Stimulated activated CD8-positive, alpha-beta memory T cell treated with anti-CD3 and anti-CD28 coated beads, Interleukin-4, amount 100 ng/mL, for 24 hours (primary cell): ENCODE results near the gene SCLY.

Source experiments
- DNase-seq: peaks from one replicate; pipeline ENCODE4 v3.0.0-alpha.2; 2020; ENCODE audit warnings: low read depth

Gene SCLY

DNA sequence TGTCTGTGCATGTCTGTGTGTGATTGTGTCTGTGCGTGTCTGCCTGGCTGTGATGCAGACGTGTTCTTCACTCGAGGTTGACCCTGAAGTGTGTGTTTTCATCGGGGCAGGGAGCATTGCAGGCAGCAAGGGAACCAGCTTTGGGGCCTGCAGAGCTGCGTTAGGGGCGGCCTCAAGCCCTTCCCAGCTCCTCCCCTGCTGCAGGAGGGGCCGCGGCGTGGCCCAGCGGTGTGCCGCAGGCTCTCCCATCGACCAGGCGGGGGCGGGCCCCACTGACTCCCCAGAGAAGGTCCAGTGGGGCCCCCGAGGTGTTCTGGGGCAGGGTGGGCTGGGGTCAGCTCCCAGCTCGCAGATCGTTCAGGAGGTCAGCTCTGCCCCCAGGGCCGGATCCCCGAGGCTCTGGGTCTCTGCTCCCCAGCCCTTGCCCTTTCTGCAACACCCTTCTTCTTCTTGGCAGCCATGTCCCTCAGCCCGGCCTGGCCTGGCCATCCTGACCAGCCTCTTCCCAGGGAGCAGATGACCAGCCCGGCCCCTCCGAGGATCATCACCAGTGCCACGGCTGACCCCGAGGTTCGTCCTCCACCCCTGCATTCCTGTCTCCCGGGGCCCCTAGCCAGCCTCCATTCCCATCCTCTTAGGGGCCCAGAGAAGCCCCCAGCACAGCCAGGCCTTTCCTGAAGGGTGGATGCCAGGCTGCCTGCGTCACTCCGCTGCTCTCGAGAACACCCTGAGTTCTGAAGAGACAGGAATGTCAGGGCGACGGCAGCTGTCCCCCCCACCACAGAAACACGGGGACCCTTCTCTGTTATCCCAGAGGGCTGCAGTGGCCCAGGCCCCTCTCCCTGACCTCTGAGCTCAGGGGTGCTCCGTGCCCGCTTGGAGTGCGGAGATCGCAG, 66.6 kb downstream of the SCLY start:
- DNase-seq = no peak

DNA sequence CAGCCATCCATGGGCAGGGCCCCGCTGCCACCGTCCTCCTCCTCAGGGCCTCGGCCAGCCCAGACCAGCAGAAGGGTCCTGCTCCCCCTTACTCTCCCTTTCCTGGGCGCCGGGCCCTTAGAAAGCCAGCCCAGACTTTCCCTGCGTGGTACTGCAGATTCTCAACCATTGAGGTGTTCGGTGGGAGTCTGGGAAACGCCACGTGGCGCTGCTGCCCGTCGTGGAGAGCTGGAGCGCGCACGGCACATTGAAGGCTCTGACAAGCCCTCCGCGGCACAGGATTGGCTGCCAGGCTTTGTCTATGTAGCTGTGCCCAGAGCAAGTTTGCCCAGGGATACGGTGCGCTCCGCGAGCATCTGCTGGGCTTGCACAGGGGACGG, 67.2 kb downstream of the SCLY start:
- DNase-seq = no peak

DNA sequence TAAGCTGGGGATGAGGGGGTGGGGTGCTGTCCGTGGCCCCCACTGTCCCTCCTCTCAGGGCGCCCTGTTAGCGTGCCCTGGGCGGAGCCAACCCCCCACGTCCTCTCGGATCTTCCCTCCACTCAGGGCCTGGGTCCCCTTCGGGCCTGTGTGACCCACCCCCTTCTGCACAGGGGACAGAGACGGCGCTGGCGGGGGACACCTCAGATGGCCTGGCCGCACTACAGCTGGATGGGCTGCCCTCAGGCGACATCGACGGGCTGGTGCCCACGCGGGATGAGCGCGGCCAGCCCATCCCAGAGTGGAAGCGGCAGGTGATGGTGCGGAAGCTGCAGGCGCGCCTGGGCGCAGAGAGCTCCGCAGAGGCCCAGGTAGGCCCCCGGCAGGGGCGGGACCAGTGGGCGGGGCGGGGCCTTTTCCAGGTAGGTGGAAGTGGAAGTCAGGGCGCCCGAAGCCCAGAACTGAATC, 67.8 kb downstream of the SCLY start:
- DNase-seq = no peak

DNA sequence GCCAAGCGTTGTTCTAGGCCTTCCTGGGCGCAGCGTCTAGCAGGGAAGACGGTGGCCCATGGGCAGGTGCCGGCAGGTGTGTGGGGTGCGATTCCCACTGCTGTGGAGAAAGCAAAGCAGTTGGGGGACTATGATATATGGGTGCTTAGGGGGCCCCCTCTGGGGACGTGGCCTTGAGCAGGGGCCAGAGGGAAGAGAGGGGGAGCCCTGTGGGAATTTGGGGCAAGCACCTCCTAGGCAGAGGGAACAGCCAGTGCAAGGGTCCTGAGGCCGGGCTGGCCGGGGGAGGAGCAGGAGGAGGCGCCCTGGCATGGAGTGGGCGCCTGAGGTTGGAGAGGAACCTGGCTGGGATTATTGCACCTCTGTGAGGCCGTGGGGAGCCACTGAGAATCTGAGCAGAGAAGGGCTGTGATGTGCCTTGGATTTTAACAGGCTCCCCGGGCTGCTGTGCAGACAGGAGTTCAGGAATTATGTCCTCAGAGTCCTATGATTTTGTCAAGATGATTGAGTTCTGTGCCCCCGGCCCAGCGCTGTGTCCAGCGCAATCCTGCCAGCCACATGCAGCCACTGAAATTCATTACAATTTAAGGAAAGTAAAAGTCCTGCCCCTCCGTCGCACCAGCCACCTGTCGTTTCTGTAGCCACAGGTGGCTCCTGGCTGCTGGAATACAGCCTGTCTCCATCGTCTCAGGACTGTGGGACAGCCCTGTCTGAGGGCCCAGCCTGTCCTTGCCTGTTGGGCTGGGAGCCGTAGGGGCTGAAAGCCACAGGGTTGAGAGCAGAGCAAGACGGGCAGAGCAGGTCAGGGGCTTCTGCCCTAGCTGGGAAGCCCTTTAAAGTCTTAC, 68.6 kb downstream of the SCLY start:
- DNase-seq = no peak

DNA sequence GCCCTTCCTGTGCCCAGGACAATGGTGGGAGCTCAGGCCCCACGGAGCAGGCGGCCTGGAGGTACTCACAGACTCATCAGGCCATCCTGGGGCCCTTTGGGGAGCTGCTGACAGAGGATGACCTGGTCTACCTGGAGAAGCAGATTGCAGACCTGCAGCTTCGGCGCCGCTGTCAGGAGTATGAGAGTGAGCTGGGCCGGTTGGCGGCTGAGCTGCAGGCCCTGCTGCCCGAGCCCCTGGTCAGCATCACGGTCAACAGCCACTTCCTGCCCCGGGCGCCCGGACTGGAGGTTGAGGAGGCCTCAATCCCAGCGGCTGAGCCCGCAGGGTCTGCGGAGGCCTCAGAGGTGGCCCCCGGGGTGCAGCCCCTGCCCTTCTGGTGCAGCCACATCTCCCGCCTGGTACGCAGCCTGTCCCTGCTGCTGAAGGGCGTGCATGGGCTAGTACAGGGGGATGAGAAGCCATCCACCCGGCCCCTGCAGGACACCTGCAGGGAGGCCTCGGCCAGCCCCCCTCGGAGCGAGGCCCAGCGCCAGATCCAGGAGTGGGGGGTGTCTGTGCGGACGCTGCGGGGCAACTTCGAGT, 69.4 kb downstream of the SCLY start:
- DNase-seq = no peak

DNA sequence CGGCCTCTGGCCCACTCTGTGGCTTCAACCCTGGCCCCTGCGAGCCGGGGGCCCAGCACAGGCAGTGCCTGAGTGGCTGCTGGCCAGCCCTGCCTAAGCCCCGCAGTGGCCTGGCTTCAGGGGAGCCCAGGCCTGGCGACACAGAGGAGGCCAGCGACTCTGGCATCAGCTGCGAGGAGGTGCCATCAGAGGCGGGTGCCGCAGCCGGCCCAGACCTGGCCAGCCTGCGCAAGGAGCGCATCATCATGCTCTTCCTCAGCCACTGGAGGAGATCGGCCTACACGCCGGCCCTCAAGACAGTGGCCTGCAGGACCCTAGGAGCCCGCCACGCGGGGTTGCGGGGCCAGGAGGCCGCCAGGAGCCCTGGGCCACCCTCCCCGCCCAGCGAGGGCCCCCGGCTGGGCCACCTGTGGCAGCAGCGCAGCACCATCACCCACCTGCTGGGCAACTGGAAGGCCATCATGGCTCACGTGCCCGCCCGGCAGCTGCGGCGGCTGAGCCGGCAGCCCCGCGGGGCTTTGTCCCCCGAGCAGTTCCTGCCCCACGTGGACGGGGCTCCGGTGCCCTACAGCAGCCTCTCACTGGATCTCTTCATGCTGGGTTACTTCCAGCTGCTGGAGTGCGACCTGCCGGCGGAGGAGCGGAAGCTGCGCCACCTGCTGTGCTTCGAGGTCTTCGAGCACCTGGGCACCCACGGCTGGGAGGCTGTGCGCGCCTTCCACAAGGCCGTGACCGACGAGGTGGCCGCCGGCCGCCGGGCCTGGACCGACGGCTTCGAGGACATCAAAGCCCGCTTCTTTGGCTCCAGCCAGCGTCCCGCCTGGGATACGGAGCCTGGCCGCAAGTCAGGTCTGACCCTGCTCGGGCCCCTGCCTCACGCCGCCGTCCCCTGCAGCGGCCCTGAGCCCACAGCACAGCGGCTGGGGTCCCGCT, 70.2 kb downstream of the SCLY start:
- no peak for DNase-seq

DNA sequence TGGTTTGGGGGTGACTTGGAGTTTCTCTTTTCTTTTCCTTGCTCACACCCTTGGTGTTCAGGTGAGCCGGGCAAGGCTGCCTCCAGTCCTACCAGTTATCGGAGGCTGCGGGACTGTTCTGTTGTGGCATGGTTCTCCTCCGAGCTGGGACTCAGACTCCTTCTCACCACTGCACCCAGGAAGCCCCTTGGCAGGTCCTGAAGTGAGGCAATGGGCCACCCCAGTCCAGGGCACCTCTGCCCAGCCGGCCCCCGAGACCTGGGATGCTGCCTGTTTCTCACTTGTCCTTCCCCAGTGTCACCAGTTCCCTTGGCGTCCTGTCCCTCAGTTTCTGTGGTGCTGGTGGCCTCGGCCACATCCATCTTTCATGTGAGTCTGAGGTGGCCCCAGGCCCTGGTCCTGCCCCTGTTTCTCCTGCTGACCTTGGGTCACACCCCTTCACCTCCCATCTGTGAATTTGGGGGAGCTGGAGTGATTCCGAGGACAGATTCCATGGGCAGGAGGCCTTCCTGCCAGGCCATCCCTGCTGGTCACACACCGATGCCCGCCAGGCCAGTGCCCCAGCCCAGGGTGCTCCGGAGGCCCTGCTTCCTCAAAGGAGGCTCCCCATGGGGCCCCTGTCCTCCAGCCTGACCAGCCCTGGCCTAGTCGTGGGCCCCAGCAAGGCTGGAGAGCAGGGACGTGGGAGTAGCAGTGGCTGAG, 71.1 kb downstream of the SCLY start:
- no peak for DNase-seq

DNA sequence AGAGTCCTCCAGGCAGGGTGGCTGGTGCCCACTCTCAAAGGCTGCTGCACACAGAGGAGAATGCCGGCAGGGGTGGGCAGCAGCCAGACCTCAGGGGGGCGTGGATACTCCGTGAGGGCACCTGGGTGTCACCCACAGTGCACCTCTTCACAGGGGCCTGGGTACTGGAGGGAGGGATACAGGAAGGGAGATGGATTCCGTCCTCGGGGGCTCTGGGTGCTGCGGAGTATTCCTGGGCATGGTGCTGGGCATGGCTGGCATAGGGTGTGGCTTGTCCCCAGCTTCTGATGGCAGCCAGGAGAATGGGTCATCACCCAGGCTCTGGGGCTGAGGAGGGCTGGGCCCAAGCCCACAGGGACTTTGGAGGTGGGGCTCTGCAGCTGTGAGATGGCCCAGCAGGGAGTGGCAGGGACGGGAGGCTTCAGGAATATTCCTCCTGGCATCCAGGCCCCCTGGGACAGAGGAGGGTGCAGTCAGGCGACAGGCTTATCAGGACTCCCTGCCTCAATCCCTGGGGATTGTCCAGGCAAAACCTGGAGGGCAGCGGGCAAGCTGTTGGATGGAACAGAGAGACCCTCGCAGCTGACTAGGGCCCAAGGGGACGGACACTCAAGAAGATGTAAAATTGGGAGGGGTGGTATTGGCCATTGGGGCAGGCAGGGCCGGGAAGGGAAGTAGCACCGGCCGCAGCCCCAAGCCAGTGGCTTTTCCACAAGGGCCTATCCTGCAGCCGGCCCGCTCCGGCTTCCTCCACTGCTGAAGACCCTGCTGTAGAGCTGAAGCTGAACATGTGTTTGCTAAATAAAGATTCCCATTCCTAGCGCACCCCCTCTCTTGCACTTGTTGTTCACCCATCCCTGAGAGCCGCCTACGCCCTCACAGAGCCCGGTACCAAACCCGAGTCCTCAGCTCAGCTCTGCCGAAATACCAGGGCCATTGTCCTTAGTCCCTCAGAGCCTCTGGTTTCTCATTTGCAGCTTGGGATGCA, 72.0 kb downstream of the SCLY start:
- no peak for DNase-seq

DNA sequence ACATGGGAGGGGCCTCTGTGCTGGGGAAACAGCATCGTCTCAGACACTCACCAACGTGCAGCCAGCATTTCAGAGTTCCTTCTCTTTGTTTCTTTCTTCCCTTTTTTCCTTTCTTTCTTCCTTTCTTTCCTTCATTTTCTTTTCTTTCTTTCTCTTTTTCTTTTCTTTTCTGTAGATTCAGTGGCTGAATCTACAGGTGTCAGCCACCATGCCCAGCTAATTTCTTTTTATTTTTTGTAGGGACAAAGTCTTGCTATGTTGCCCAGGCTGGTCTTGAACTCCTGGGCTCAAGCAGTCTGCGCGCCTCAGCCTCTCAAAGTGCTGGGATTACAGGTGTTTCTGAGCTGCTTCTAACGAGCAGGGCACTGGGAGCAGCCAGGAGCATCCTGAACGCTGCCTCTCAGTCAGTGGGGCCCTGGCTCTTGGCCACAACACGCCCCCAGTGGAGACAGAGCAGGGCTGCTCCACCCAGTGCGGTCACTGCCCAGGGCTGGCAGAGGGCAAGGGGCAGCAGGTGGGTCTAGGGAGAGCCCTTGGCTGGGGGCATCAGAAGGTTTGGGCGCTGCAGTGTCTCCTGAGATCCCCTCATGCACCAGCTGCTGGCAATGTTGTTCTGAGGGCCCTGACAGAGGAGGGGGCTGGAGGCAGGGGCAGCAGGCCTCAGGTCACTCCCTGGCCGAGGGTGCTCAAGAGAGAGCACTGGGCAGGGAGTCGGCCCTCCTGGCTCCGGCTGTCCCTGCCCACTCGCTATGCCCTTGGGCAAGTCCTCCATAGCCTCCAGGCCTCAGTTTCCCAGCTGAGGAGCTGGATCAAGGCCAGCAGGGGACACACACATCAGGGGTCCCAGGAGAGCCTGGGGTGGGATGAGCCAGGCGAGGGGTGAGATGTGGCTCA, 72.9 kb downstream of the SCLY start:
- no peak for DNase-seq

DNA sequence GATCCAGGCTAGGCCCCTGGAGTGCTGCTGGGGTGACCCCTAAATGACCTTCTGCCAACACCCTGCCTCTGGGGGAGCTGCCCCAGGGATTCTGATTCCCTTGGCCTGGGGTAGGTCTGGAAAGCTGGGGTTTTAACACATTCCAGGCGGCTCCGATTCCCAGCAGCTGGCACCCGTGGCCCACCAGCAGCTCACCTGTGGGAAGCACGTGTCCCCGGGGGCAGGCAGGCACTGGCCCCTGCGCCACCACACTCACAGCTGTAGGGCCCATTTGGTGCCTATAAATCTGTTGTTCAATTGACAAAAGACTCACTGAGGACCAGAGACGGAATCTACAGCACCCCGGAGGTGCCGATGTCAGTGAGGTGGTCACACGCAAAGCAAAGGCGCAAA, 73.6 kb downstream of the SCLY start:
- no peak for DNase-seq

DNA sequence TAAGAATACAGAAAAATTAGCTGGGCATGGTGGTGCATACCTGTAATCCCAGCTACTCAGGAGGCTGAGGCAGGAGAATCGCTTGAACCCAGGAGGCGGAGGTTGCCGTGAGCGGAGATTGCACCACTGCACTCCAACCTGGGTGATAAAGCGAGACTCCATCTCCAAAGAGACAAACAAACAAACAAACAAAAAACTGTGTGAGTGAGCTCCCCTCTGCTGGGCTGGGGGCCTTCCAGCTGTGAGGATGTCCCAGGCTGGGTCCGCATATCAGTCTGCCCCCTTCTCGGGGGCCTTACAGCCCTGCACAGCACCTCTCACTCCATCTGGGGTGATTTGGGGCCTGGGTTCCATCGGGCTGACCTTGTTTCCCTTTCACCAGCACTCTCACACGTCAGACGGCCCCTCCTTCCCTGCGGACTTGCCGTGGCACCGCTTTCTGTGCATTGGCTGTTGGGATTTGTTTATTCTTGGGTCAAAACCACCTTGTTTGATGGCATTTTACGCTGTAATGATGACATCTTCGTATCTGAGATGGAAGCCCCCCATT, 74.9 kb downstream of the SCLY start:
- DNase-seq = no peak

DNA sequence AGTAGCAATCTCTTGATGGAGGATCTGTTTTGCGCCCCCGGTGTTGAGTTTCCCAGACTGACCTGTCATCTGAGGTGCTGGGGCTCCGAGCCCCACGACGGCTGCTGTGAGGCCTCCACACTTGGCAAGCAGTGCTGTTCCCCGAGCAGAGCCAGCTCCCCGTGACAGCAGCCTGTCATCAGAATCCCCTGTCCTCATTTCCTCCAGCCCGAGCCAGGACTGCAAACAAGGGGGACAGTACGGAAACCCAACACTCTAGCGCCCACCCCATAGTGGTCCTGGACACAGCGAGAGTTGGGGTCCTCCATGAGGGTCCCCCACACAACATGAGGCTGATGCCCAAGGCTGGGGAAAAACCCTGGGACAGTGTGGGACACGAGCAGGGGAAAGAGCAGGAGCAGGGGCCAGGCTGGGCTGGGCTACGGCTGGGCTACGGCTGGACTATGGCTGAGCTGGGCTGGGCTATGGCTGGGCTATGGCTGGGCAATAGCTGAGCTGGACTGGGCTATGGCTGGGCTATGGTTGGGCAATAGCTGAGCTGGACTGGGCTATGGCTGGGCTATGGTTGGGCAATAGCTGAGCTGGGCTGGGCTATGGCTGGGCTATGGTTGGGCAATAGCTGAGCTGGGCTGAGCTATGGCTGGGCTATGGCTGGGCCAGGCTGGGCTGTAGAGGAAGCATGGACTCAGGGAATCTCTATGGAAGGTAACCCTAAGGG, 76.2 kb downstream of the SCLY start:
- DNase-seq = no peak

DNA sequence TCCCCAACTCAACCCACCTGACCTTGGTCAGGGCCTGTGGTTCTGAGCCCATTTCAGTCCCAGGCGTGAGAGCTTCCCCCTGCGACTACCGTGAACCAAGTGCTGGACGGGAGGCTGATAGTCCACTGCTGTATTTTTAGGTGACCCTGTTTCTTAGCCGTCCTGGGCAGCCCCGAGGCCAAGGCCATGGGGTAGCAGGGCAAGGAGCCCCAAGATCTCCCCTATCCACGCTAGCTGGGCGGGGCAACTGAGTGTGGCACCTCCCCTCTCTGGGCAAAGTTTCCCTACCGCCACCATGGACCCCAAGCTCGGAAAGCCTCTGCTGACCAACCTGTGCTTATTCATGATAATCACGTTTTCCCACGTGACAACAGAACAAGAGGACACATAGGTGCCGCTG, 77.1 kb downstream of the SCLY start:
- no peak for DNase-seq

DNA sequence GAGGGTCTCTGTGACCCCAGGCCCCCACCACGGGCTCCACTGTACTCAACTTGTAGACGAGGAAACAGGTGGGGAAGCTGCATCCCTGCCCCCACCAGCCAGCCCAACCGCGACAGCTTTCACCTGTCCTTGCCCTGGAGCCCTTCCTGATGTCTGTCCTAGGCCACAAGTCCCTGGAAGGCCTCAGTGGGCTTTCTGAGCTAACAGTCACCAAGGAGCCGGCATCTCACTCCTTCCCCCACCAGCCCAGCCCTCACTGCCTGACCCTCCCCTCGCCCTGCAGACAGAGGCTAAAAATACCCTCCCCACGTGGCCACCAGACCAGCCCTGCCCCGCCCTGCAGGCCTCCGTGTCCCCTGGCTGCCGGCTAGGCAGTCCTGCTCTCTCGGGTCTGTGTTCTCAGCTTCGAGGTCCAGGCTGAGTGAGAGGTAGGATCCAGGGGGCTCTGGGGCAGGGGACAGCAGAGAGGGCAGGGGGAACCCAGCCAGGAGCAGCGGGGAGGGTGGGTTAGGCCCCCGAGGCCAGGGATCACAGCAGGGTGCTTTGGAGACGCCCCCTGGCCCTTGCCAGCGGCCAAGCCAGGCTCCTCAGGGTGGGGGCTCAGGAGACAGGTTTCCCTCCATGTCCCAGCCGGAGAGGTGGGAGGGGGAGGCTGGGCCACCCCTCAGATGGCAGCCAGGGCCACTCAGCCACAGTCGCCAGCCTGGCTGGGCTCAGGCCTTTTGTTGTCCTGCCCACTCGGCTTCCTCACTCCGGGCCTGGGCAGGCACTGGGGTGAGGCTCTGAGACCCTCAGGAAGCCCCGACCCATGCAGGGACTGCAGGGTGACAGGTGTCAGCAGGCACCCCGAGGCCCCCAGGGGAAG, 77.8 kb downstream of the SCLY start, which contains the start of gene KLHL30:
KLHL30 (plus strand) TSS at position 338 of the 865 bp plus-strand sequence. CDS start 2,087 bp downstream, outside the sequence.
- no peak for DNase-seq

DNA sequence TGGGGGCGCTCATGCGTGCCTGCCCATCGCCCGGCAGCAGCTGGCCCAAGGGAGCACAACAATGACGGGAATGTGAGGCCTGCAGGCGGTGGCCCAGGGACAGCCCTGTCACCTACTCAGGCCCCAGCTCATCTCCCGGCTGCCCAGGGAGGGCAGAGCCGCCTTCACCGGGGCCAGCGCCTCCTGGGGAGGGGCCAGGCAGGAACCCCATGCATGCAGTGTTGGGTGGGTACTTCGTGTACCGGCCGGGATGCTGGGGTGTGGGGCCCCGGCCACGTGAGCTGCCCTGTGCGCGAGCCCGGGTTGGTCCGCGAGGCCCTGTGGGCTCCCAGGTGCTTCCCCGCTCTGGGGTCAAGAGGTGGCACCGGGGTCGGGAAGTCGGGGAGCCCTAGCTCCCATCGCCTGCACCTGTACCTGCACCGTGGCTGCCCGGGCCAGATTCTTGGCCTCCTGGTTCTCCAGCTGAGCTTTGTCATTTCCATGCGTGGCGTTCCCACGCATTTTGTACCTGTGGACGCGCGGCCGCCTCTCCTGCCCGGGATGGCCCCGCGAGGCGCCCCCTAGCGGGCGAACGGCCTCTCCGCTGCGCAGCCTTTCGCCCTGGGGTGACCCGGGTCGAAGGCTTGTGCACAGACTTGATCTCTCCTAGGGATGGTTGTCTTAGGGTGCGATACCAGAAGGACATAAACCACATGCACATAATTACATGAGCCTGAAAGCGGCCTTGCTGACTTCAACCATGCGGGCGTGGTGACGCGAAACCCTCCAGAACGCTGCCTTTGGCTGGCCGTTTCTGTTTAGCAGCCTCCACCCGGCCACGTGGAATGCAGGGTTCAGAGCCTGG, 78.6 kb downstream of the SCLY start:
- peak; percentile 22 for DNase-seq

DNA sequence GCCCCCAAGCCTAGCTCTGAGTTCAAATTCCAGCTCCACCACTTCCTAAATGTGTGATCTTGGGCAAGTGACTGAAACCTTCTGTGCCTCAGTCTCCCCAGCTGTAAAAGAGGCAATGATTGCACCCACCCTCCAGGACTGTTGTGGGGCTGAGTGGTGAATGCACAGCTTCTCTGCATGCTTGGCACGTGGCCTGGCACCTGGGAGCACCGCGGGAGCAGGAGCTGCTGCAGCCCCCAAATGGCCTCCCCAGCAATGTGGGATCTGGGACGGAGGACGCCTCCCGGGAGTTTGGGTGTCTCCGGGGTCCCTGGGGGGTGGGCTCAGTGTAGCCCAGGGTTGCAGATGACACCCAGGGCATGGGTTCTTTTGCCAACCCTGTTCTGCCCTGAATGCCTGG, 79.2 kb downstream of the SCLY start:
- no peak for DNase-seq
